CD4-positive, alpha-beta T cell treated with Interleukin-17A for 4 hours (primary cell): ENCODE measurements around the gene PAPSS1.
"Not testable (repeated sequence)": the region's sequence is repeated elsewhere in the genome, so short reads cannot be mapped to it uniquely, and the experiment has no call there.

Experiments used
- DNase-seq: peaks from one replicate; pipeline ENCODE4 v3.0.0-alpha.2; 2020; ENCODE audit warnings: mixed read lengths

PAPSS1 gene

GRCh38 chr4:107725281-107725859, 5.3 kb upstream of the PAPSS1 start:
- no peak for DNase-seq

- DNase-seq = not testable (repeated sequence)
These were observed 3.3 kb upstream of the PAPSS1 start for GRCh38 chr4:107723331-107723730.

- DNase-seq = peak; percentile 72
These were observed 1.5 kb upstream of the PAPSS1 start for GRCh38 chr4:107721436-107722100.

GRCh38 chr4:107719207-107719921, 670 bp downstream of the PAPSS1 start:
- no peak for DNase-seq

GRCh38 chr4:107718351-107718965, 1.6 kb downstream of the PAPSS1 start:
- no peak for DNase-seq

GRCh38 chr4:107714256-107714655, 5.8 kb downstream of the PAPSS1 start:
- DNase-seq = no peak

- no peak for DNase-seq
These were observed 7.8 kb downstream of the PAPSS1 start for GRCh38 chr4:107712236-107712635.

- no peak for DNase-seq
These were observed 8.2 kb downstream of the PAPSS1 start for GRCh38 chr4:107711831-107712230.

GRCh38 chr4:107710493-107711459, 9.3 kb downstream of the PAPSS1 start:
- DNase-seq = no peak

GRCh38 chr4:107709916-107710315, 10.1 kb downstream of the PAPSS1 start:
- no peak for DNase-seq

- no peak for DNase-seq
These were observed 11.8 kb downstream of the PAPSS1 start for GRCh38 chr4:107708225-107708624.

- DNase-seq = no peak
These were observed 14.1 kb downstream of the PAPSS1 start for GRCh38 chr4:107705742-107706556.

- no peak for DNase-seq
These were observed 18.5 kb downstream of the PAPSS1 start for GRCh38 chr4:107701565-107701964.

GRCh38 chr4:107699466-107700206, 20.4 kb downstream of the PAPSS1 start:
- DNase-seq = no peak

GRCh38 chr4:107696187-107696586, 23.8 kb downstream of the PAPSS1 start:
- not testable (repeated sequence) for DNase-seq

- DNase-seq = no peak
These were observed 26.9 kb downstream of the PAPSS1 start for GRCh38 chr4:107693132-107693531.

- DNase-seq = no peak
These were observed 27.8 kb downstream of the PAPSS1 start for GRCh38 chr4:107692202-107692601.

- DNase-seq = no peak
These were observed 28.7 kb downstream of the PAPSS1 start for GRCh38 chr4:107691378-107691777.

- no peak for DNase-seq
These were observed 30.0 kb downstream of the PAPSS1 start for GRCh38 chr4:107689912-107690587.

GRCh38 chr4:107688421-107688820, 31.6 kb downstream of the PAPSS1 start:
- no peak for DNase-seq
